SU-DHL-6 (cell line): Measurements from ENCODE around the gene C2CD4C.
"Not testable (repeated sequence)": the region's sequence is repeated elsewhere in the genome, so short reads cannot be mapped to it uniquely, and the experiment has no call there.

Source experiments
- H2AFZ ChIP-seq: fragments of 200-600 bp; sonication (generic); 2 replicates; pipeline ENCODE4 v1.6.1; 2014; ENCODE audit warnings: low read depth, mild to moderate bottlenecking, moderate library complexity, mixed read lengths, antibody characterized with exemption, low read length; ENCODE audit not compliant: severe bottlenecking
- H3F3A ChIP-seq: fragments of 200-600 bp; shearing (Covaris generic); 2 replicates; pipeline ENCODE4 v1.6.0; 2016; ENCODE audit warnings: antibody characterized with exemption, mild to moderate bottlenecking; ENCODE audit not compliant: insufficient read depth
- H3K27ac ChIP-seq: fragments of 200-600 bp; sonication (generic); 2 replicates; pipeline ENCODE4 v1.5.1; 2016; ENCODE audit warnings: low read depth, mild to moderate bottlenecking, low read length, moderate library complexity, mixed read lengths
- H3K27me3 ChIP-seq: fragments of 200-600 bp; sonication (generic), shearing (Covaris generic); 2 replicates; pipeline ENCODE4 v1.6.0; 2014; ENCODE audit warnings: mild to moderate bottlenecking, low read length
- H3K36me3 ChIP-seq: fragments of 200-600 bp; sonication (generic); 2 replicates; pipeline ENCODE4 v1.6.1; 2014; ENCODE audit warnings: mild to moderate bottlenecking, low read length, mixed read lengths
- H3K4me2 ChIP-seq: fragments of 300-600, 200-600 bp; shearing (Covaris generic), sonication (generic); 2 replicates; pipeline ENCODE4 v1.6.0; 2014; ENCODE audit warnings: low read length, low read depth, mild to moderate bottlenecking; ENCODE audit not compliant: poor library complexity, severe bottlenecking
- H3K4me3 ChIP-seq: fragments of 200-600 bp; sonication (generic); 2 replicates; pipeline ENCODE4 v1.5.1; 2014; ENCODE audit warnings: antibody characterized with exemption, low read length, mild to moderate bottlenecking, mixed read lengths; ENCODE audit not compliant: insufficient read depth, poor library complexity, severe bottlenecking
- H3K79me2 ChIP-seq: fragments of 200-600 bp; sonication (generic); 2 replicates; pipeline ENCODE4 v1.6.1; 2014; ENCODE audit warnings: mild to moderate bottlenecking, low read length, moderate library complexity; ENCODE audit not compliant: insufficient read depth
- H3K9ac ChIP-seq: fragments of 200-600 bp; sonication (generic); 2 replicates; pipeline ENCODE4 v1.7.0; 2014; ENCODE audit warnings: mild to moderate bottlenecking, low read length
- H3K9me2 ChIP-seq: fragments of 200-600 bp; sonication (generic); replicated peaks from 2 replicates; pipeline ENCODE4 v1.6.1; 2014; ENCODE audit warnings: low read length; ENCODE audit not compliant: insufficient read depth
- H3K9me3 ChIP-seq: fragments of 200-600 bp; sonication (generic); 2 replicates; pipeline ENCODE4 v1.6.1; 2014; ENCODE audit warnings: low read length, mixed read lengths; ENCODE audit not compliant: insufficient read depth
- H4K20me1 ChIP-seq: fragments of 200-600 bp; sonication (generic); 2 replicates; pipeline ENCODE4 v1.6.1; 2014; ENCODE audit warnings: low read depth, mild to moderate bottlenecking, antibody characterized with exemption, low read length, moderate library complexity, mixed read lengths
- CTCF ChIP-seq: fragments of 200-600 bp; sonication (generic); IDR thresholded peaks from one replicate; pipeline ENCODE4 v1.5.1; 2017; ENCODE audit warnings: antibody characterized with exemption, mild to moderate bottlenecking, low read length, moderate library complexity; ENCODE audit not compliant: insufficient read depth, poor library complexity, severe bottlenecking
- EZH2phosphoT487 ChIP-seq: fragments of 200-600 bp; sonication (generic), shearing (Covaris generic); conservative IDR thresholded peaks from 2 replicates; pipeline ENCODE4 v1.6.1; 2018; ENCODE audit warnings: mild to moderate bottlenecking, antibody characterized with exemption, low read length, moderate library complexity, mixed read lengths

Gene C2CD4C

GRCh38 chr19:397321-397720, 11.6 kb downstream of the C2CD4C start:
- Histone ChIP-seq H3K27me3 (no peaks in the 10 kb centered on the region), H3K9me2 (no peaks in the 10 kb centered on the region), H3K4me3 (no peak overlapping the region), H4K20me1 (no peaks in the 10 kb centered on the region), H3F3A (no peaks in the 10 kb centered on the region), H3K79me2 (no peaks in the 10 kb centered on the region), H3K9me3 (peaks cover 9% of the 10 kb centered on the region; the same call in 1 of the 2 replicates), H2AFZ (no peak overlapping the region), H3K9ac (no peak overlapping the region), H3K4me2 (no peak overlapping the region), H3K36me3 (no peaks in the 10 kb centered on the region), H3K27ac (no peak overlapping the region)
- no peak for TF ChIP-seq CTCF
- no peak for TF ChIP-seq EZH2phosphoT487

- H2AFZ ChIP-seq = no peak overlapping the region
- H3K36me3 ChIP-seq = no peaks in the 10 kb centered on the region
- H3K27me3 ChIP-seq = no peaks in the 10 kb centered on the region
- TF ChIP-seq EZH2phosphoT487 (no peak), CTCF (no peak)
- no peaks in the 10 kb centered on the region for H3K9me2 ChIP-seq
- H3F3A ChIP-seq = no peaks in the 10 kb centered on the region
- no peak overlapping the region for H3K27ac ChIP-seq
- H3K4me3 ChIP-seq = no peak overlapping the region
- H3K9me3 ChIP-seq = peaks cover 15% of the 10 kb centered on the region; the same call in 1 of the 2 replicates
- H4K20me1 ChIP-seq = no peaks in the 10 kb centered on the region
- no peak overlapping the region for H3K4me2 ChIP-seq
- no peak overlapping the region for H3K9ac ChIP-seq
- H3K79me2 ChIP-seq = no peaks in the 10 kb centered on the region
These were observed 13.5 kb downstream of the C2CD4C start for GRCh38 chr19:395467-395866.

- H3F3A ChIP-seq, H3K27ac ChIP-seq, H3K27me3 ChIP-seq, H3K4me2 ChIP-seq, H3K79me2 ChIP-seq, H2AFZ ChIP-seq, H3K9ac ChIP-seq, H4K20me1 ChIP-seq, H3K9me2 ChIP-seq, H3K4me3 ChIP-seq, H3K36me3 ChIP-seq: not testable (repeated sequence)
- peaks cover 15% of the 10 kb centered on the region; the same call in 1 of the 2 replicates for H3K9me3 ChIP-seq
These were observed 14.1 kb downstream of the C2CD4C start for GRCh38 chr19:394857-395256.

GRCh38 chr19:393560-393959, 15.4 kb downstream of the C2CD4C start:
- H3K9me2 ChIP-seq, H3K36me3 ChIP-seq, H2AFZ ChIP-seq, H3K27ac ChIP-seq, H4K20me1 ChIP-seq, H3K4me2 ChIP-seq, H3K4me3 ChIP-seq, H3K79me2 ChIP-seq, H3F3A ChIP-seq, H3K9ac ChIP-seq, H3K27me3 ChIP-seq: not testable (repeated sequence)
- H3K9me3 ChIP-seq = peaks cover 15% of the 10 kb centered on the region; the same call in 1 of the 2 replicates
